A673 (cell line): ENCODE results near the gene ARHGAP5. TPM values are rescaled to one million over a fixed set of nuclear protein-coding genes. Genes with fewer than 3 reads are reported as not detected.

ENCODE experiments used
- BruUV-seq: library from RNA; stranded (reverse); fragments of 400-500 nt; replicated peaks from 2 replicates; lab custom pipeline; 2021; lab: Mats Ljungman, UMichigan
- CTCF ChIA-PET: fragments of 300-600 bp; sonication (Branson Sonifier 250); formaldehyde crosslinking; loops from one replicate; lab custom pipeline; 2022; ENCODE audit warnings: antibody characterized with exemption; lab: Charles Lee
- POLR2A ChIA-PET: fragments of 300-600 bp; sonication (Branson Sonifier 250); formaldehyde crosslinking; loops from one replicate; lab custom pipeline; 2022; ENCODE audit warnings: antibody characterized with exemption; ENCODE audit not compliant: low non-redundant PET; lab: Charles Lee
- DNase-seq: peaks from one replicate; pipeline ENCODE4 v3.0.0-alpha.2; 2015; ENCODE audit warnings: low spot score
- H3K27ac ChIP-seq: fragments of 200-600 bp; sonication (generic); 2 replicates; pipeline ENCODE4 v1.5.1; 2016; ENCODE audit warnings: mixed run types, low read depth, mild to moderate bottlenecking, mixed read lengths, antibody characterized with exemption, low read length; ENCODE audit not compliant: poor library complexity, severe bottlenecking
- H3K27me3 ChIP-seq: fragments of 200-600 bp; sonication (generic); replicated peaks from 2 replicates; pipeline ENCODE4 v1.6.1; 2017; ENCODE audit warnings: mixed run types, low read depth, mild to moderate bottlenecking, mixed read lengths, antibody characterized with exemption, low read length; ENCODE audit not compliant: insufficient read depth, poor library complexity
- H3K36me3 ChIP-seq: fragments of 200-600 bp; sonication (generic); 2 replicates; pipeline ENCODE4 v1.6.1; 2016; ENCODE audit warnings: mixed run types, mild to moderate bottlenecking, mixed read lengths, antibody characterized with exemption, low read length; ENCODE audit not compliant: insufficient read depth, poor library complexity, severe bottlenecking
- H3K4me1 ChIP-seq: fragments of 200-600 bp; sonication (generic); 2 replicates; pipeline ENCODE4 v1.6.1; 2017; ENCODE audit warnings: mixed run types, mild to moderate bottlenecking, mixed read lengths, antibody characterized with exemption, low read length; ENCODE audit not compliant: insufficient read depth, poor library complexity, severe bottlenecking
- H3K4me3 ChIP-seq: fragments of 200-600 bp; sonication (generic); 2 replicates; pipeline ENCODE4 v1.5.1; 2016; ENCODE audit warnings: low read depth, mixed run types, mild to moderate bottlenecking, mixed read lengths, low read length; ENCODE audit not compliant: poor library complexity, severe bottlenecking
- H3K9me3 ChIP-seq: fragments of 200-600 bp; sonication (generic); 2 replicates; pipeline ENCODE4 v1.6.1; 2016; ENCODE audit warnings: mixed run types, low read depth, mild to moderate bottlenecking, mixed read lengths, antibody characterized with exemption, low read length; ENCODE audit not compliant: poor library complexity, severe bottlenecking
- CTCF ChIP-seq: fragments of 300-800, 200-600 bp; sonication (generic); conservative IDR thresholded peaks from 2 replicates; pipeline ENCODE4 v1.5.1; 2017; ENCODE audit warnings: low read depth, mild to moderate bottlenecking, antibody characterized with exemption, low read length, moderate library complexity, mixed read lengths
- EZH2 ChIP-seq: fragments of 200-600 bp; sonication (generic); IDR thresholded peaks from 2 replicates; pipeline ENCODE4 v1.6.1; 2017; ENCODE audit warnings: borderline replicate concordance, low read depth, mild to moderate bottlenecking, mixed read lengths, antibody characterized with exemption, low read length; ENCODE audit not compliant: poor library complexity, severe bottlenecking
- intact Hi-C: fragments of 100-400 bp; cut with micrococcal nuclease; formaldehyde crosslinking; loops from one replicate; pipeline ENCODE4 v1.10.0; 2022; ENCODE audit not compliant: unreplicated experiment
- total RNA-seq: library from RNA; stranded (reverse); gene quantifications from 2 replicates; pipeline ENCODE4 v1.2.3, GENCODE V29; 2021

The ARHGAP5 gene
- total RNA-seq, 1 experiment from 2014 or later = 51.3 TPM

GRCh38 chr14:32033543-32033942 is 43.6 kb upstream of the ARHGAP5 start:
- CTCF ChIA-PET = no interaction called here
- intact Hi-C loops = no loop called here
- BruUV-seq = no TSS peak

GRCh38 chr14:32038876-32039275 is 38.2 kb upstream of the ARHGAP5 start:
- TF ChIP-seq EZH2 (no peak), CTCF (no peak)
- intact Hi-C loops = no loop called here
- no peak overlapping the region for H3K27ac ChIP-seq
- no TSS peak for BruUV-seq
- no peaks in the 10 kb centered on the region for H3K36me3 ChIP-seq
- H3K4me1 ChIP-seq = no peaks in the 10 kb centered on the region
- ChIA-PET POLR2A (no interaction called here), CTCF (no interaction called here)
- DNase-seq = no peak
- no peaks in the 10 kb centered on the region for H3K9me3 ChIP-seq
- H3K27me3 ChIP-seq = no peaks in the 10 kb centered on the region
- H3K4me3 ChIP-seq = no peak overlapping the region

More at GRCh38 chr14:32033543-32033942, 43.6 kb upstream of the ARHGAP5 start:
- no peaks in the 10 kb centered on the region for H3K4me1 ChIP-seq
- no peaks in the 10 kb centered on the region for H3K36me3 ChIP-seq
- DNase-seq = no peak
- no peaks in the 10 kb centered on the region for H3K27me3 ChIP-seq
- POLR2A ChIA-PET = no interaction called here
- H3K4me3 ChIP-seq = no peak overlapping the region
- H3K27ac ChIP-seq = no peak overlapping the region
- no peaks in the 10 kb centered on the region for H3K9me3 ChIP-seq
- no peak for TF ChIP-seq EZH2

GRCh38 chr14:32039401-32040030 is 37.6 kb upstream of the ARHGAP5 start:
- ChIA-PET POLR2A (interaction anchor here (0.6 kb wide), 1 partner anchor 1036 kb away, joined by 8 read pairs; no protein-coding TSS in a partner anchor), CTCF (no interaction called here)
- no TSS peak for BruUV-seq
- no peaks in the 10 kb centered on the region for H3K36me3 ChIP-seq
- H3K4me3 ChIP-seq = no peak overlapping the region
- DNase-seq = no peak
- no peaks in the 10 kb centered on the region for H3K4me1 ChIP-seq
- no peaks in the 10 kb centered on the region for H3K27me3 ChIP-seq
- TF ChIP-seq EZH2 (no peak), CTCF (no peak)
- intact Hi-C loops = no loop called here
- no peaks in the 10 kb centered on the region for H3K9me3 ChIP-seq
- H3K27ac ChIP-seq = no peak overlapping the region

GRCh38 chr14:32043624-32044023 is 33.5 kb upstream of the ARHGAP5 start:
- no peaks in the 10 kb centered on the region for H3K9me3 ChIP-seq
- intact Hi-C loops = no loop called here
- BruUV-seq = no TSS peak

More at GRCh38 chr14:32043624-32044023, 33.5 kb upstream of the ARHGAP5 start:
- H3K27me3 ChIP-seq = no peaks in the 10 kb centered on the region
- no peak overlapping the region for H3K27ac ChIP-seq
- no peak overlapping the region for H3K4me3 ChIP-seq
- CTCF ChIA-PET = no interaction called here
- TF ChIP-seq CTCF = no peak
- TF ChIP-seq EZH2 = no peak
- no peak for DNase-seq
- H3K36me3 ChIP-seq = no peaks in the 10 kb centered on the region
- POLR2A ChIA-PET = no interaction called here
- no peaks in the 10 kb centered on the region for H3K4me1 ChIP-seq
